ENCODE results near the gene CNTF.

DNA sequence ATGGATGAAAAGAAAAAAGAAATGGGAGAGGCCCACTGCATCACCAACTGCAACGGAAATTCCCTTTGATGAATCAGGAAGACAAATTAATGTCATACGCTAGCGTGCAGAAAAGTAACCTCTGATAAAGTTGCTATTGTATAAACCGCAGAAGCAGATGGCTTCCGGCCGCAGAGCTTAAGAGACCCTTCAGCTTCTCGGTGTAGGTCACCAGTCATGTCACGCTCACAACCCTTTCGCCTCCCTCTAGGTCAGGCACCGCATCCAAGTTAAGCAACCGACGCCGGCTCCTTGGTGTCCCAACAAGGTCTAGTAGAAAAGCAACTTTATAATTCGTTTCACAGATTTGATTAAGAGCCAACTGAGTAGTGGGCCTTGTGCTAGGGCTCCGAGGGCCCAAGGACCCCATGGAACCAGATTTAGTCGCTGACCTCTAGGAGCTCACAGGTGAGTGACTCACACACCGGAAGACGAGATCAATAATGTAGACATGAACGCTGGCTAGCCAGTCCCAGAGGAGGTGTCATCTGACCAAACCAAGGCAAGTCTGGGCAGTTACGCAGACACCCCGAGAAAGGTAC lies 44.8 kb upstream of the CNTF start:
- TF ChIP-seq, protein P1, sequence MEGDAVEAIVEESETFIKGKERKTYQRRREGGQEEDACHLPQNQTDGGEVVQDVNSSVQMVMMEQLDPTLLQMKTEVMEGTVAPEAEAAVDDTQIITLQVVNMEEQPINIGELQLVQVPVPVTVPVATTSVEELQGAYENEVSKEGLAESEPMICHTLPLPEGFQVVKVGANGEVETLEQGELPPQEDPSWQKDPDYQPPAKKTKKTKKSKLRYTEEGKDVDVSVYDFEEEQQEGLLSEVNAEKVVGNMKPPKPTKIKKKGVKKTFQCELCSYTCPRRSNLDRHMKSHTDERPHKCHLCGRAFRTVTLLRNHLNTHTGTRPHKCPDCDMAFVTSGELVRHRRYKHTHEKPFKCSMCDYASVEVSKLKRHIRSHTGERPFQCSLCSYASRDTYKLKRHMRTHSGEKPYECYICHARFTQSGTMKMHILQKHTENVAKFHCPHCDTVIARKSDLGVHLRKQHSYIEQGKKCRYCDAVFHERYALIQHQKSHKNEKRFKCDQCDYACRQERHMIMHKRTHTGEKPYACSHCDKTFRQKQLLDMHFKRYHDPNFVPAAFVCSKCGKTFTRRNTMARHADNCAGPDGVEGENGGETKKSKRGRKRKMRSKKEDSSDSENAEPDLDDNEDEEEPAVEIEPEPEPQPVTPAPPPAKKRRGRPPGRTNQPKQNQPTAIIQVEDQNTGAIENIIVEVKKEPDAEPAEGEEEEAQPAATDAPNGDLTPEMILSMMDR (tag by site-specific recombination; IDR thresholded peaks at IDR 0.05): no peak
- no peak for TF ChIP-seq ZSCAN18 (tag by site-specific recombination; IDR thresholded peaks at IDR 0.05)
- no peak for TF ChIP-seq REST (tag by site-specific recombination; IDR thresholded peaks at IDR 0.05)
- TF ChIP-seq PBX3 (CRISPR knock-in tag; IDR thresholded peaks at IDR 0.05): no peak
- TF ChIP-seq SETDB1 (IDR thresholded peaks at IDR 0.05; ENCODE audit: insufficient read length, low read length): no peak
- TF ChIP-seq ZNF544 (tag by site-specific recombination; IDR thresholded peaks at IDR 0.05): no peak
- no peak for TF ChIP-seq ZNF530 (tag by site-specific recombination; IDR thresholded peaks at IDR 0.05; ENCODE audit: low read depth)
- TF ChIP-seq ZNF354C (tag by site-specific recombination; IDR thresholded peaks at IDR 0.05; ENCODE audit: borderline replicate concordance, low read depth): no peak
- TF ChIP-seq ZNF341 (tag by site-specific recombination; IDR thresholded peaks at IDR 0.05; ENCODE audit: low read depth): no peak
- no peak for TF ChIP-seq ZNF677 (tag by site-specific recombination; IDR thresholded peaks at IDR 0.05)
- TF ChIP-seq SALL2 (tag by site-specific recombination; IDR thresholded peaks at IDR 0.05; ENCODE audit: borderline replicate concordance): no peak
